ENCODE results near the gene DCAF5.

DCAF5 gene

GRCh38 chr14:69096781-69097475 is 56.0 kb downstream of the DCAF5 start:
- H3K4me1 ChIP-seq (ENCODE audit: insufficient read depth, low read length): no peaks in the 10 kb centered on the region; the same call in 1 of the 2 replicates
- H3K9ac ChIP-seq (ENCODE audit: low read depth, low read length): no peak overlapping the region
- H3K36me3 ChIP-seq (ENCODE audit: insufficient read depth, low read length): no peaks in the 10 kb centered on the region
- no peaks in the 10 kb centered on the region for H3K9me3 ChIP-seq (ENCODE audit: control insufficient read depth, insufficient read depth, low read length)

GRCh38 chr14:69096246-69096645 is 56.7 kb downstream of the DCAF5 start:
- no peak overlapping the region for H3K9ac ChIP-seq (ENCODE audit: low read depth, low read length)
- no peaks in the 10 kb centered on the region; the same call in 1 of the 2 replicates for H3K4me1 ChIP-seq (ENCODE audit: insufficient read depth, low read length)
- no peaks in the 10 kb centered on the region for H3K9me3 ChIP-seq (ENCODE audit: control insufficient read depth, insufficient read depth, low read length)
- H3K36me3 ChIP-seq (ENCODE audit: insufficient read depth, low read length): no peaks in the 10 kb centered on the region

- Histone ChIP-seq H3K36me3 (ENCODE audit: insufficient read depth, low read length) (no peaks in the 10 kb centered on the region), H3K9ac (ENCODE audit: low read depth, low read length) (no peak overlapping the region), H3K9me3 (ENCODE audit: control insufficient read depth, insufficient read depth, low read length) (no peaks in the 10 kb centered on the region), H3K4me1 (ENCODE audit: insufficient read depth, low read length) (no peaks in the 10 kb centered on the region; the same call in 1 of the 2 replicates)
These were observed 58.4 kb downstream of the DCAF5 start for GRCh38 chr14:69094481-69094880.

GRCh38 chr14:69093631-69094421 is 59.1 kb downstream of the DCAF5 start:
- H3K36me3 ChIP-seq (ENCODE audit: insufficient read depth, low read length): no peaks in the 10 kb centered on the region
- no peaks in the 10 kb centered on the region; the same call in 1 of the 2 replicates for H3K4me1 ChIP-seq (ENCODE audit: insufficient read depth, low read length)
- H3K9me3 ChIP-seq (ENCODE audit: control insufficient read depth, insufficient read depth, low read length): no peaks in the 10 kb centered on the region
- H3K9ac ChIP-seq (ENCODE audit: low read depth, low read length): no peak overlapping the region

- H3K9me3 ChIP-seq (ENCODE audit: control insufficient read depth, insufficient read depth, low read length): no peaks in the 10 kb centered on the region
- no peaks in the 10 kb centered on the region for H3K36me3 ChIP-seq (ENCODE audit: insufficient read depth, low read length)
- no peaks in the 10 kb centered on the region; the same call in 1 of the 2 replicates for H3K4me1 ChIP-seq (ENCODE audit: insufficient read depth, low read length)
- H3K9ac ChIP-seq (ENCODE audit: low read depth, low read length): no peak overlapping the region
These were observed 60.0 kb downstream of the DCAF5 start for GRCh38 chr14:69092840-69093422.

- Histone ChIP-seq H3K36me3 (ENCODE audit: insufficient read depth, low read length) (no peaks in the 10 kb centered on the region), H3K9me3 (ENCODE audit: control insufficient read depth, insufficient read depth, low read length) (no peaks in the 10 kb centered on the region), H3K4me1 (ENCODE audit: insufficient read depth, low read length) (no peaks in the 10 kb centered on the region; the same call in 1 of the 2 replicates), H3K9ac (ENCODE audit: low read depth, low read length) (no peak overlapping the region)
These were observed 61.2 kb downstream of the DCAF5 start for GRCh38 chr14:69091695-69092094.

GRCh38 chr14:69091006-69091405 is 61.9 kb downstream of the DCAF5 start:
- H3K36me3 ChIP-seq (ENCODE audit: insufficient read depth, low read length): no peaks in the 10 kb centered on the region

GRCh38 chr14:69090187-69090789 is 62.6 kb downstream of the DCAF5 start:
- Histone ChIP-seq H3K4me1 (ENCODE audit: insufficient read depth, low read length) (no peaks in the 10 kb centered on the region; the same call in 1 of the 2 replicates), H3K9ac (ENCODE audit: low read depth, low read length) (no peak overlapping the region), H3K36me3 (ENCODE audit: insufficient read depth, low read length) (no peaks in the 10 kb centered on the region), H3K9me3 (ENCODE audit: control insufficient read depth, insufficient read depth, low read length) (no peaks in the 10 kb centered on the region)

More at GRCh38 chr14:69091006-69091405, 61.9 kb downstream of the DCAF5 start:
- no peak overlapping the region for H3K9ac ChIP-seq (ENCODE audit: low read depth, low read length)
- no peaks in the 10 kb centered on the region for H3K9me3 ChIP-seq (ENCODE audit: control insufficient read depth, insufficient read depth, low read length)
- H3K4me1 ChIP-seq (ENCODE audit: insufficient read depth, low read length): no peaks in the 10 kb centered on the region; the same call in 1 of the 2 replicates

GRCh38 chr14:69089046-69089445 is 63.9 kb downstream of the DCAF5 start:
- no peaks in the 10 kb centered on the region for H3K36me3 ChIP-seq (ENCODE audit: insufficient read depth, low read length)
- H3K4me1 ChIP-seq (ENCODE audit: insufficient read depth, low read length): no peaks in the 10 kb centered on the region; the same call in 1 of the 2 replicates
- H3K9ac ChIP-seq (ENCODE audit: low read depth, low read length): no peak overlapping the region
- no peaks in the 10 kb centered on the region for H3K9me3 ChIP-seq (ENCODE audit: control insufficient read depth, insufficient read depth, low read length)

GRCh38 chr14:69088586-69088985 is 64.3 kb downstream of the DCAF5 start:
- no peak overlapping the region for H3K9ac ChIP-seq (ENCODE audit: low read depth, low read length)
- no peaks in the 10 kb centered on the region for H3K9me3 ChIP-seq (ENCODE audit: control insufficient read depth, insufficient read depth, low read length)
- H3K4me1 ChIP-seq (ENCODE audit: insufficient read depth, low read length): no peaks in the 10 kb centered on the region; the same call in 1 of the 2 replicates
- H3K36me3 ChIP-seq (ENCODE audit: insufficient read depth, low read length): no peaks in the 10 kb centered on the region

- Histone ChIP-seq H3K9me3 (ENCODE audit: control insufficient read depth, insufficient read depth, low read length) (no peaks in the 10 kb centered on the region), H3K4me1 (ENCODE audit: insufficient read depth, low read length) (no peaks in the 10 kb centered on the region), H3K9ac (ENCODE audit: low read depth, low read length) (no peak overlapping the region), H3K36me3 (ENCODE audit: insufficient read depth, low read length) (0 out of 2 replicates have a peak, but pooled peaks cover 2% of the 10 kb centered on the region)
These were observed 65.9 kb downstream of the DCAF5 start for GRCh38 chr14:69087061-69087461.

GRCh38 chr14:69086537-69086936 is 66.4 kb downstream of the DCAF5 start:
- no peaks in the 10 kb centered on the region for H3K4me1 ChIP-seq (ENCODE audit: insufficient read depth, low read length)
- 0 out of 2 replicates have a peak, but pooled peaks cover 2% of the 10 kb centered on the region for H3K36me3 ChIP-seq (ENCODE audit: insufficient read depth, low read length)
- no peak overlapping the region for H3K9ac ChIP-seq (ENCODE audit: low read depth, low read length)
- no peaks in the 10 kb centered on the region for H3K9me3 ChIP-seq (ENCODE audit: control insufficient read depth, insufficient read depth, low read length)

GRCh38 chr14:69084023-69084422 is 68.9 kb downstream of the DCAF5 start:
- Histone ChIP-seq H3K36me3 (ENCODE audit: insufficient read depth, low read length) (0 out of 2 replicates have a peak, but pooled peaks cover 2% of the 10 kb centered on the region), H3K9ac (ENCODE audit: low read depth, low read length) (no peak overlapping the region), H3K9me3 (ENCODE audit: control insufficient read depth, insufficient read depth, low read length) (no peaks in the 10 kb centered on the region), H3K4me1 (ENCODE audit: insufficient read depth, low read length) (peaks cover 7% of the 10 kb centered on the region)

GRCh38 chr14:69083181-69083580 is 69.7 kb downstream of the DCAF5 start:
- Histone ChIP-seq H3K9me3 (ENCODE audit: control insufficient read depth, insufficient read depth, low read length) (no peaks in the 10 kb centered on the region), H3K4me1 (ENCODE audit: insufficient read depth, low read length) (peaks cover 7% of the 10 kb centered on the region), H3K36me3 (ENCODE audit: insufficient read depth, low read length) (0 out of 2 replicates have a peak, but pooled peaks cover 2% of the 10 kb centered on the region), H3K9ac (ENCODE audit: low read depth, low read length) (no peak overlapping the region)
